Cardiac muscle cell (in vitro differentiated cells and primary cell): ENCODE measurements around the gene CXCL10. TPM values are rescaled to one million over a fixed set of nuclear protein-coding genes. Genes with fewer than 3 reads are reported as not detected.

Experiments used
- DNase-seq, 2 donors: peaks; one replicate each; pipeline versions ENCODE4 v3.0.0 to v3.0.0-alpha.2; 2010 to 2017; ENCODE audit warnings: low read depth in 1 of 2, low spot score in 1 of 2
- H3K27ac ChIP-seq: fragments of 200-600 bp; sonication (generic); 2 replicates; pipeline ENCODE4 v1.5.1; 2016
- H3K27me3 ChIP-seq: fragments of 200-600 bp; sonication (generic); 2 replicates; pipeline ENCODE4 v1.6.0; 2016; ENCODE audit warnings: control low read depth
- H3K36me3 ChIP-seq: fragments of 200-600 bp; sonication (generic); 2 replicates; pipeline ENCODE4 v1.5.1; 2016; ENCODE audit warnings: control low read depth
- H3K4me1 ChIP-seq: fragments of 200-600 bp; sonication (generic); 2 replicates; pipeline ENCODE4 v1.8.1; 2017; ENCODE audit warnings: low read depth, mild to moderate bottlenecking, mixed run types
- H3K4me3 ChIP-seq: fragments of 200-600 bp; sonication (generic); 2 replicates; pipeline ENCODE4 v1.5.1; 2016; ENCODE audit warnings: mild to moderate bottlenecking
- H3K9me3 ChIP-seq: fragments of 200-600 bp; sonication (generic); 2 replicates; pipeline ENCODE4 v1.5.1; 2017; ENCODE audit warnings: low read depth, mild to moderate bottlenecking, control low read depth
- CTCF ChIP-seq: IDR thresholded peaks from 2 replicates; pipeline ENCODE4 v1.5.1; 2012; ENCODE audit warnings: low read depth, mild to moderate bottlenecking, low read length
- polyA plus RNA-seq: library from polyadenylated mRNA; unstranded; fragments of >200 nt; fragmentation: Nextera tagmentation; extraction: Ambion mirVana; gene quantifications from 2 replicates; pipeline ENCODE4 v1.2.1, GENCODE V29; 2016
- total RNA-seq: library from RNA; depleted of rRNA; stranded (reverse); fragments of >200 nt; gene quantifications from 2 replicates; pipeline ENCODE4 v1.2.3, GENCODE V29; 2016

CXCL10 gene
- total and polyA plus RNA-seq, 2 experiments from 2014 or later = not detected

GRCh38 chr4:76035799-76036380, 12.6 kb upstream of the CXCL10 start, which contains the start of gene CXCL11:
Gene CXCL11 (minus strand): TSS chr4:76036070. CDS start chr4:76035987, 83 bp downstream.
- TF ChIP-seq CTCF = no peak
- no peak for DNase-seq
- Histone ChIP-seq H3K4me1 (no peaks in the 10 kb centered on the region), H3K36me3 (no peaks in the 10 kb centered on the region), H3K27me3 (no peaks in the 10 kb centered on the region), H3K27ac (no peak within 1 kb of the TSS), H3K4me3 (no peak within 1 kb of the TSS), H3K9me3 (no peaks in the 10 kb centered on the region)

GRCh38 chr4:76035141-76035540, 11.8 kb upstream of the CXCL10 start:
- no peak overlapping the region for H3K27ac ChIP-seq

GRCh38 chr4:76029300-76029699, 6.0 kb upstream of the CXCL10 start:
- Histone ChIP-seq H3K27ac (no peak overlapping the region), H3K9me3 (no peaks in the 10 kb centered on the region), H3K4me3 (no peak overlapping the region), H3K4me1 (no peaks in the 10 kb centered on the region), H3K36me3 (no peaks in the 10 kb centered on the region), H3K27me3 (peaks cover 4% of the 10 kb centered on the region)
- no peak for TF ChIP-seq CTCF
- DNase-seq = no peak

More at GRCh38 chr4:76035141-76035540, 11.8 kb upstream of the CXCL10 start:
- H3K9me3 ChIP-seq = no peaks in the 10 kb centered on the region
- H3K27me3 ChIP-seq = no peaks in the 10 kb centered on the region
- no peaks in the 10 kb centered on the region for H3K36me3 ChIP-seq
- H3K4me1 ChIP-seq = no peaks in the 10 kb centered on the region
- no peak for DNase-seq
- no peak for TF ChIP-seq CTCF
- no peak overlapping the region for H3K4me3 ChIP-seq

- Histone ChIP-seq H3K9me3 (no peaks in the 10 kb centered on the region), H3K36me3 (no peaks in the 10 kb centered on the region), H3K27ac (no peak overlapping the region), H3K4me3 (no peak overlapping the region), H3K4me1 (no peaks in the 10 kb centered on the region), H3K27me3 (peaks cover 4% of the 10 kb centered on the region)
- peak in 1 of 2 donors; percentile 46 for DNase-seq
- no peak for TF ChIP-seq CTCF
Measured at GRCh38 chr4:76028350-76028765, 5.1 kb upstream of the CXCL10 start.

- Histone ChIP-seq H3K4me1 (no peaks in the 10 kb centered on the region), H3K27ac (no peak overlapping the region), H3K27me3 (peaks cover 4% of the 10 kb centered on the region), H3K9me3 (no peaks in the 10 kb centered on the region), H3K4me3 (no peak overlapping the region), H3K36me3 (no peaks in the 10 kb centered on the region)
- DNase-seq = no peak
- TF ChIP-seq CTCF = no peak
Measured at GRCh38 chr4:76024065-76024464, 768 bp upstream of the CXCL10 start.
